ENCODE data around the gene GALM.

DNA sequence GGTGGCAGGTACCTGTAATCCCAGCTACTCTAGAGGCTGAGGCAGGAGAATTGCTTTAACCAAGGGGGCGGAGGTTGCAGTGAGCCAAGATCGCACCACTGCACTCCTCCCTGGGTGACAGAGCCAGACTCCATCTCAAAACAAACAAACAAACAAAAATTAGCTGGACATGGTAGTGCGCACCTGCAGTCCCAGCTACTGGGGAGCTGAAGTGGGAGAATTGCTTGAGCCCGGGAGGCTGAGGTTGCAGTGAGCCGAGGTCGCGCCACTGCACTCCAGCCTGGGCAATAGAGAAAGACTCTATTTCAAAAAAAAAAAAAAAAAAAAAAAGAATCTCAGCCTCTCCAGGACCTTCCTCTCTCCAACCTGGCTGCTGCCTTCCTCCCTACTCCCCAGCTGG, 65.2 kb downstream of the GALM start:
- TF ChIP-seq, protein P1, sequence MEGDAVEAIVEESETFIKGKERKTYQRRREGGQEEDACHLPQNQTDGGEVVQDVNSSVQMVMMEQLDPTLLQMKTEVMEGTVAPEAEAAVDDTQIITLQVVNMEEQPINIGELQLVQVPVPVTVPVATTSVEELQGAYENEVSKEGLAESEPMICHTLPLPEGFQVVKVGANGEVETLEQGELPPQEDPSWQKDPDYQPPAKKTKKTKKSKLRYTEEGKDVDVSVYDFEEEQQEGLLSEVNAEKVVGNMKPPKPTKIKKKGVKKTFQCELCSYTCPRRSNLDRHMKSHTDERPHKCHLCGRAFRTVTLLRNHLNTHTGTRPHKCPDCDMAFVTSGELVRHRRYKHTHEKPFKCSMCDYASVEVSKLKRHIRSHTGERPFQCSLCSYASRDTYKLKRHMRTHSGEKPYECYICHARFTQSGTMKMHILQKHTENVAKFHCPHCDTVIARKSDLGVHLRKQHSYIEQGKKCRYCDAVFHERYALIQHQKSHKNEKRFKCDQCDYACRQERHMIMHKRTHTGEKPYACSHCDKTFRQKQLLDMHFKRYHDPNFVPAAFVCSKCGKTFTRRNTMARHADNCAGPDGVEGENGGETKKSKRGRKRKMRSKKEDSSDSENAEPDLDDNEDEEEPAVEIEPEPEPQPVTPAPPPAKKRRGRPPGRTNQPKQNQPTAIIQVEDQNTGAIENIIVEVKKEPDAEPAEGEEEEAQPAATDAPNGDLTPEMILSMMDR (conservative IDR thresholded peaks at IDR 0.05 in 1 of 2, IDR thresholded peaks at IDR 0.05 in 1 of 2; ENCODE audit: low read depth in 1 of 2, low read length in 2 of 2) = no peak
- TF ChIP-seq EZH2 (IDR thresholded peaks at IDR 0.05; ENCODE audit: low read length, missing control alignments) = no peak
